Epithelial cell of proximal tubule (primary cell): ENCODE results near the gene KCNMA1. TPM values are rescaled to one million over a fixed set of nuclear protein-coding genes. Genes with fewer than 3 reads are reported as not detected.

ENCODE experiments used
- DNase-seq: peaks from one replicate; pipeline ENCODE4 v3.0.0-alpha.2; 2011; ENCODE audit warnings: low read depth
- H3K4me3 ChIP-seq: 2 replicates; pipeline ENCODE4 v1.5.1; 2011; ENCODE audit warnings: low read depth, mild to moderate bottlenecking, low read length
- total RNA-seq: library from RNA; depleted of rRNA; stranded (reverse); fragments of >200 nt; gene quantifications from 2 replicates; pipeline ENCODE4 v1.2.3, GENCODE V29; 2015
- TF ChIP-seq, protein P1 (sequence below): conservative IDR thresholded peaks from 2 replicates; pipeline ENCODE4 v1.5.1; 2012; ENCODE audit warnings: low read depth, mild to moderate bottlenecking, low read length

Gene KCNMA1
- total RNA-seq, 1 donor from 2014 or later, result 12.5 TPM

DNA sequence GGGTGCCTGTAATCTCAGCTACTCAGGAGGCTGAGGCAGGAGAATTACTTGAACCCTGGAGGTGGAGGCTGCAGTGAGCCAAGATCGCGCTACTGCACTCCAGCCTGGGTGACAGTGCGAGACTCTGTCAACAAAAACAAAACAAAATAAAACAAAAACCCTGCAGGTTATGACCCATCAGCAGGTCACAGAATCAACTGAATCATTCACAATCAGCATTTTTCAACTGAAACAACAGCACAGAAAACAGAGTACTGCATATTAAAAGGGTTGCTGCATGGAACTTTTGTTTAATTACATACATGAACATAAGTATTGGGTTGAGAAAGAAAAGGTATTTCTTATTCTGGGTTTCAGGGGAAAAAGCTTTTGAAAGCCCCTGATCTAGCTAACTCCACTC, 77.6 kb downstream of the KCNMA1 start:
- DNase-seq, result no peak
- H3K4me3 ChIP-seq, result no peak overlapping the region
- TF ChIP-seq, protein P1, sequence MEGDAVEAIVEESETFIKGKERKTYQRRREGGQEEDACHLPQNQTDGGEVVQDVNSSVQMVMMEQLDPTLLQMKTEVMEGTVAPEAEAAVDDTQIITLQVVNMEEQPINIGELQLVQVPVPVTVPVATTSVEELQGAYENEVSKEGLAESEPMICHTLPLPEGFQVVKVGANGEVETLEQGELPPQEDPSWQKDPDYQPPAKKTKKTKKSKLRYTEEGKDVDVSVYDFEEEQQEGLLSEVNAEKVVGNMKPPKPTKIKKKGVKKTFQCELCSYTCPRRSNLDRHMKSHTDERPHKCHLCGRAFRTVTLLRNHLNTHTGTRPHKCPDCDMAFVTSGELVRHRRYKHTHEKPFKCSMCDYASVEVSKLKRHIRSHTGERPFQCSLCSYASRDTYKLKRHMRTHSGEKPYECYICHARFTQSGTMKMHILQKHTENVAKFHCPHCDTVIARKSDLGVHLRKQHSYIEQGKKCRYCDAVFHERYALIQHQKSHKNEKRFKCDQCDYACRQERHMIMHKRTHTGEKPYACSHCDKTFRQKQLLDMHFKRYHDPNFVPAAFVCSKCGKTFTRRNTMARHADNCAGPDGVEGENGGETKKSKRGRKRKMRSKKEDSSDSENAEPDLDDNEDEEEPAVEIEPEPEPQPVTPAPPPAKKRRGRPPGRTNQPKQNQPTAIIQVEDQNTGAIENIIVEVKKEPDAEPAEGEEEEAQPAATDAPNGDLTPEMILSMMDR, result no peak

DNA sequence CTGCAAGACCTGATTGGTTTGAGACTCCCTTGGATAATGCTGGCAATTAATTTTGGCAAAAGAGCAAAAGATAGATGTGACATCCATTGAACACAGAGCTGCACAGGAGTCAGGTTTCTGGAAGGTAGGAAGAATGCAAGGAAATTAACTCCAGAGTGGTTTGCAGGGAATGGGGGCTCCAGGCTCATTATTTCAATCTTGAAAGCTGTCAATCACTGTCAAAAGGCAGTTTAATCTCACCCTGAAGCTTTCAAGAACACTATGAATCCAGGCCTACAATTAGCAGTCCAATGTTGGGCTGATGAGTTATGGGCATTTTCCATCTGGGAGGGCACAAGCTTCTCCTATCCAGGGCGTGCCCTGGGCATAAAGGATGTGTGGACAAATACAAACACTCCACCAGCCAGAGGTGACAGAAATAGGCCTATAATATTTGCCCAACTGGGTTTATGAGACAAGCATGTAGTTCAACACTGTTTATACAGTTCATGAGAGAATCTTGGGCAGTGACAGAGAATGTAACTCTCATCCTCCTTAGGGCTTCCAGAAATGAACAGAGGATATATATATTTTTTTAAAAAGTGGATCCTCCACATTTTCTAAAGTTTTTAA, 80.5 kb downstream of the KCNMA1 start:
- TF ChIP-seq, protein P1, result no peak
- H3K4me3 ChIP-seq, result no peak overlapping the region
- DNase-seq, result no peak

DNA sequence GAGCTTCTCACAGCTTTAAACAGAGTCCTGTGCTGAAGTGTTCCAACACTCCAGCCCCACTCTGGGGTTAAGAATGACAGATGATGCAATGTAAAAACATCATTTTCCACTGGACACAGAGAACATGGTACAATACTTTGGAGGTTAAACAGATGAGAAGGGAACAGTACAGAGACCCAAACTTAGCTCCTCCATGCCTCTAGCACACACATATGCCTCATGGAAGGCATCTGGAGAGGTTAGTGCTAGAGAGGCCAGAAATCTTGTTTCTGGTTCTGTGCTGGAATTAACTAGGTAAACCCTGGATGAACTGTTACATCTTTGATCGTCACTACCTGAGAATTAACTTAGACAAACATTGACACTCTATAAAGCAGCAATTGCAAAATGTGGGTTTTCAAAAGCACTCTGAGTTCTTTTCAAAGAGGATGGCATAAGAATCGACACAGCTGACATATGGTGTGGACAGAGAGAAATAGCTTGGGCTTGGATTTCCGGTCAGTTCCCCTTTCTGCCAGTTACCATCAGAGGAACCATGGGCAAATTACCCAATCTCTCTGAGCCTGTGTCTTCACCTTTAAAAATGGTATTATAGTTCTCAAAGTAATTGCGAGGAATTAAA, 81.9 kb downstream of the KCNMA1 start:
- no peak for DNase-seq
- H3K4me3 ChIP-seq, result no peak overlapping the region
- TF ChIP-seq, protein P1, result no peak

DNA sequence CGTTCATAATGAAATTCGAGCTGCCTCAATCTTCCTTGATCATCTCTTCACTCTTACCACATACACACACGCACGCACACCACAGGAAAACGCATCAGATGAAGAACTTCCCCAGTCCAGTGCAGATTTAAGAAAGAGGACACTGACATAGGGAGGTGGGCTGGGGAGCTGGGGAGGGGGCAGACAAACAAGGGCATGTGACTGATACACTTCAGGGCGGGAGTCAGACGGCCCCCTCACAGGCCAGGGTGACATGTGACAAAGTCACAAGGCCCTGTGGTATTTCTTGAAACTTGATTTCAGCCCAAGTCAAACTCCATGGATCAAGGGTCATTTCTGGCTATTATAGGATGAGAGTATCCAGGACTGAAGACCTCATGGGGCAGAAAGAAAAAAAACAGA, 82.6 kb downstream of the KCNMA1 start:
- no peak overlapping the region for H3K4me3 ChIP-seq
- no peak for DNase-seq
- TF ChIP-seq, protein P1, result no peak

DNA sequence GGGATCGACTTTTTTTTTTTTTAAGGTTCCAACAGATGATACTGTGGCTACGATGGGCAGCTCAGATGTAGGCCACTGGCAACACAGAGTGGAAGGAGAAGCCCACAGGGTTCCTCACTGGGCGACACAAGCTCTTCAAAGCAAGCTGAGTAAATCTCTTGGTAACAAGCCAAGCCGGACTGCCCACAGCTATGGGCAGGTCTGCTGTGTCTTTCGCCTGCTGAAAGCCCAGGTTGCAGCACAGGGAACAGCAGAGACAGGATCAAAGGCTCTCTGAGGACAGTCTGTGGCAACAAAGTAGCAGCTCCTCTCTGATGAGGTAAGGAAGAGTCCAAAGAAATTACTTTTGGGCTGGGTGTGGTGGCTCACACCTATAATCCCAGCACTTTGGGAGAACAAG, 83.6 kb downstream of the KCNMA1 start:
- TF ChIP-seq, protein P1, result no peak
- no peak for DNase-seq
- no peak overlapping the region for H3K4me3 ChIP-seq

DNA sequence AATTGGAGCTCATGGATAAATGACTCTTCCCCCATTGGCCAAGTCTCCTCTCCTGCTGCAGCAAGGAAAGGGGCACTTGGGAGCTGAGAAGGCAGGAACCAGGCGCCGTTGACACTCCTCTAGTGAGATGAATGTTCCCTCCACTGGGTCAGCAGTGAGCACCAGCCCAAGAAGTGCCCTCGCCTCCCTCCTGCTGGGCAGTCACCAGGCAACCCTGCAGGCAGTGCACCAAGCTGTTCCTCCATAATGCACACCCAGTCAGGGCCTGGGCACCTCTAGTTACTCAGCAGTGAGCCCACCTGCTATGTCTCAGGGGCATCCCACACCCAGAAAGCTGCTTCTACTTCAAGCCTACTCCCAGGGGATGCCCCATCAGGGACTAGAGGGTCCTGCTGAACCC, 84.3 kb downstream of the KCNMA1 start:
- DNase-seq, result no peak
- TF ChIP-seq, protein P1, result no peak
- H3K4me3 ChIP-seq, result no peak overlapping the region

DNA sequence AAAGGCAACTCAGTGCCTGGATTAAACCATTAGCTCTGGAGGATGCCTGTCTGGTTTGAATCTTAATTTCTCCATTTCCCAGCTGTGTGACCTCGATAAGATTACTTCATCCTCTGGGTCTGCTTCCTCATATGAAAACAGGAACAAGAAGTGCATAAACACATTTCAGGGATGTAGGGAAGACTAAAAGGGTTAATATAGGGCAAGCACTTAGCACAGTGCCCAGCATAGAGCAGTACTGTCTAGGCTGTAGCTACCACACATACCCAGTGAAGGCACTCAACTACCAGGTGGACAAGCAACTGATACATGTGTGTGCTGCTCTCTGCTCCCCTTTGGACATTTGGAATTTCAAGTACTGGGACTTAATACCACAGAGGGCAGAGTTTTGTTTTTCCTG, 85.4 kb downstream of the KCNMA1 start:
- no peak for DNase-seq
- TF ChIP-seq, protein P1, result no peak
- H3K4me3 ChIP-seq, result no peak overlapping the region
